Neural crest cell (in vitro differentiated cells): ENCODE results near the gene LRRC3C. TPM values are rescaled to one million over a fixed set of nuclear protein-coding genes. Genes with fewer than 3 reads are reported as not detected.

ENCODE experiments used
- DNase-seq: peaks from one replicate; pipeline ENCODE4 v3.0.0; 2021; ENCODE audit warnings: low read depth, mixed read lengths, low spot score
- H3K27ac Mint-ChIP-seq: one replicate; pipeline ENCODE4 v1.8.0; 2021; ENCODE audit warnings: mild to moderate bottlenecking, mixed read lengths; ENCODE audit not compliant: unreplicated experiment
- H3K27me3 Mint-ChIP-seq: 2 replicates; pipeline ENCODE4 v1.8.0; 2021; ENCODE audit warnings: low read depth, mild to moderate bottlenecking, mixed read lengths
- H3K36me3 Mint-ChIP-seq: 2 replicates; pipeline ENCODE4 v1.8.0; 2021; ENCODE audit warnings: low read depth, mild to moderate bottlenecking, mixed read lengths
- H3K4me1 Mint-ChIP-seq: 2 replicates; pipeline ENCODE4 v1.8.0; 2021; ENCODE audit warnings: mixed read lengths
- H3K4me3 Mint-ChIP-seq: one replicate; pipeline ENCODE4 v1.8.0; 2021; ENCODE audit warnings: mild to moderate bottlenecking, mixed read lengths
- H3K9me3 Mint-ChIP-seq: 2 replicates; pipeline ENCODE4 v1.8.0; 2021; ENCODE audit warnings: mixed read lengths
- total RNA-seq: library from RNA; stranded (reverse); gene quantifications from 2 replicates; pipeline ENCODE4 v1.2.1, GENCODE V29; 2021
- TF ChIP-seq, protein P1 (sequence below): fragments of 200-600 bp; sonication (generic); conservative IDR thresholded peaks from 2 replicates; pipeline ENCODE4 v1.5.0; 2021; ENCODE audit warnings: antibody characterized with exemption, mild to moderate bottlenecking

The LRRC3C gene
- total RNA-seq, 1 donor from 2014 or later: not detected

DNA sequence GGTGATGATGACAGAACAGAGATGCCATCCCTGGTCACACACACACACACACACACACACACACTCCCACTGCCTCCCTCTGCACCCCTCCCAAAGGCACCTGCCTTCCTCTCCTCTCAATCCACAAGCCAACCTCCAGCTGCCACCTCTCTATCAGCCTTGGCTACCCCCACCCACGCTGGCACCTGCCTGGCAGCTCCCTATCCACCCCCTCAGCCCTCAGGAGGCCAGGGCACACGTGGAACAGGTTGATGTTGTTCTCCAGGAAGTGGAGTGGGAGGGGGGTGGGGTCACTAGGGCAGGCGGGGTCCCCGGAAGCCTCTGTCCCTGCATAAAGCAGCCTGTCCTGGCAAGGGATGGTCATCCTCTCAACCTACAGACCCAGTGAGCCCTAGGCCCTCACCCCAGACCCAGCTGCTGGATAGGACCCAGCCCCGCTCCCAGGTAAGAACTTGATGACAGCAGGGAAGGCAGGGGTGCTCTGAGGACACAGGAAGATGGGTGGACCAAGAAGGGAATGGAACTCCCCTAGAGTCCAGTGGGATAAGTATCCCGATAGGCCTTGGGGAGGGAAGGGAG lies 35.2 kb downstream of the LRRC3C start, which contains the start of gene GSDMA:
Gene GSDMA, plus strand, starts transcription at position 363 of the 579 bp plus-strand sequence. CDS start 2,684 bp downstream, outside the sequence.
- Mint-ChIP-seq H3K4me3 (no peak within 1 kb of the TSS), H3K9me3 (no peaks in the 10 kb centered on the region), H3K4me1 (peaks cover 5% of the 10 kb centered on the region), H3K27ac (peak within 1 kb of the TSS; percentile 76), H3K36me3 (no peaks in the 10 kb centered on the region), H3K27me3 (peaks cover 36% of the 10 kb centered on the region)
- no peak for DNase-seq
- TF ChIP-seq, protein P1, sequence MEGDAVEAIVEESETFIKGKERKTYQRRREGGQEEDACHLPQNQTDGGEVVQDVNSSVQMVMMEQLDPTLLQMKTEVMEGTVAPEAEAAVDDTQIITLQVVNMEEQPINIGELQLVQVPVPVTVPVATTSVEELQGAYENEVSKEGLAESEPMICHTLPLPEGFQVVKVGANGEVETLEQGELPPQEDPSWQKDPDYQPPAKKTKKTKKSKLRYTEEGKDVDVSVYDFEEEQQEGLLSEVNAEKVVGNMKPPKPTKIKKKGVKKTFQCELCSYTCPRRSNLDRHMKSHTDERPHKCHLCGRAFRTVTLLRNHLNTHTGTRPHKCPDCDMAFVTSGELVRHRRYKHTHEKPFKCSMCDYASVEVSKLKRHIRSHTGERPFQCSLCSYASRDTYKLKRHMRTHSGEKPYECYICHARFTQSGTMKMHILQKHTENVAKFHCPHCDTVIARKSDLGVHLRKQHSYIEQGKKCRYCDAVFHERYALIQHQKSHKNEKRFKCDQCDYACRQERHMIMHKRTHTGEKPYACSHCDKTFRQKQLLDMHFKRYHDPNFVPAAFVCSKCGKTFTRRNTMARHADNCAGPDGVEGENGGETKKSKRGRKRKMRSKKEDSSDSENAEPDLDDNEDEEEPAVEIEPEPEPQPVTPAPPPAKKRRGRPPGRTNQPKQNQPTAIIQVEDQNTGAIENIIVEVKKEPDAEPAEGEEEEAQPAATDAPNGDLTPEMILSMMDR: no peak

DNA sequence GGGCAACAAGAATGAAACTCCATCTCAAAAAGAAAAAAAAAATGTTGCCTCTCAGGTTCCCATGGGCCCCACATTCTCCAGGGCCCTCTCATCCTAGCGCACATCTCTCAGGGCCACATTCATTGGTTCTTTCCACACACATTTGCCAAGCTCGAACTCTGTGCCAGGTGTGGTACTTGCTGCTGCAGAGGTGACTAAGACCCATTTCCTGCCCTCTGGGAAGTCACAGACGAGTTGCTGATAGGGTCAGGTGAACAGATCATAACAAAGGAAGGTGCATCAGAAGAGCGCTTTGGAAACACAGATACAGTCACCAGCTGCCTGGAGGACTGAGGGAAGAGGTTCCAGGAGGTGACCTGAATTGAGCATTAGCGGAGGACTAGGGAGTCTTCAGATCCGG lies 36.3 kb downstream of the LRRC3C start:
- H3K4me1 Mint-ChIP-seq: peaks cover 4% of the 10 kb centered on the region
- DNase-seq: no peak
- peaks cover 41% of the 10 kb centered on the region for H3K27me3 Mint-ChIP-seq
- TF ChIP-seq, protein P1: no peak
- H3K36me3 Mint-ChIP-seq: no peaks in the 10 kb centered on the region
- H3K4me3 Mint-ChIP-seq: no peak overlapping the region
- peak overlapping the region; percentile 76 for H3K27ac Mint-ChIP-seq
- H3K9me3 Mint-ChIP-seq: no peaks in the 10 kb centered on the region

DNA sequence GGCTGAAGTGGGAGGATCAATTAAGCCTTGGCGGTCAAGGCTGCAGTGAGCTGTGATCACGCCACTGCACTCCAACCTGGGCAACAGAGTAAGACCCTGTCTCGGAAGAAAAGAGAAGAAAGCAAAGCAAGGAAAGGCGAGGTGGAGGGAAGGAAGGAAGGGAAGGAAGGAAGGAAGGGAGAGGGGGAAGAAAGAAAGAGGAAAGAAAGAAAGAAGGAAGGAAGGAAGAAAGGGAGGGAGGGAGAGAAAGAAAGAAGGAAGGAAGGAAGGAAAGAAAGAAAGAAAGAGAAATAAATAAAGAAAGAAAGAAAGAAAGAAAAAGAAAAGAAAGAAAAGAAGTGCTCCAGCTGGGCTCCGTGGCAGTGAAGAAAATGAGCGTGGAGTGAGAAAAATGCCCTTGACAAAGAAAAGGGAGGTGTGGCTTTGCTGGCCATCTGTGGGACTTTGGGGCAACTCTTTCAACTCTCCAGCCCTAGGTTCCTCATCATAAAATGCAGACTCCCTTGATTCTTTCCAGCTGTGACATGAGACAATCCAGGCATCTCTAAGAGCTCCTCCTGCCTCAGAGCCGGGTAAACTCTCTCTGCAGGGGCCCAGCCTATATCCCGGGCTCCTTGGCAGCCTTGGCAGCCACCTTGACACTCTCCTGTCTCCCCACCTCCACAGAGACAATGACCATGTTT lies 37.6 kb downstream of the LRRC3C start:
- Mint-ChIP-seq H3K4me3 (no peak overlapping the region), H3K27ac (no peak overlapping the region), H3K27me3 (peaks cover 54% of the 10 kb centered on the region), H3K4me1 (no peaks in the 10 kb centered on the region), H3K9me3 (no peaks in the 10 kb centered on the region), H3K36me3 (no peaks in the 10 kb centered on the region)
- DNase-seq: no peak
- TF ChIP-seq, protein P1: no peak

DNA sequence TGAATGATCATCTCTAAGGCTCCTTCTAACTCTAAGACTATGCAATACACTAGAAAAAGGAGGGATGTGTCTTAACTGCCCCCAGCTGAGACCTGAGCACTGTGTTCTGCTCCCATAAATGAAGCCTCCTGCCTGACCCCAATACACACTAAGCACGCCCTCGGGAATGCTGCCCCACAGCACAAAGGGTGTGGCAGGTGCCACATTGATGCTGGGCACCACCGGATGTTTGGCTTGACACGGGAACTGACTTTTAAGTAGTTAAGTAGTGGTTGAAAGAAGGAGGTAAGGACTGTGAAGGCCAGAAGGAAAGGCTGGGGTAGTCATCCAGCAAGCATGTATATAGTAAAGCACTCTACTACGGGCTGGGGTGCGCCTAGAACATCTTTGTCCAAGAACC lies 39.2 kb downstream of the LRRC3C start:
- Mint-ChIP-seq H3K9me3 (no peaks in the 10 kb centered on the region), H3K4me1 (no peaks in the 10 kb centered on the region), H3K4me3 (no peak overlapping the region), H3K27ac (no peak overlapping the region), H3K27me3 (peaks cover 69% of the 10 kb centered on the region), H3K36me3 (no peaks in the 10 kb centered on the region)
- TF ChIP-seq, protein P1: no peak
- no peak for DNase-seq

DNA sequence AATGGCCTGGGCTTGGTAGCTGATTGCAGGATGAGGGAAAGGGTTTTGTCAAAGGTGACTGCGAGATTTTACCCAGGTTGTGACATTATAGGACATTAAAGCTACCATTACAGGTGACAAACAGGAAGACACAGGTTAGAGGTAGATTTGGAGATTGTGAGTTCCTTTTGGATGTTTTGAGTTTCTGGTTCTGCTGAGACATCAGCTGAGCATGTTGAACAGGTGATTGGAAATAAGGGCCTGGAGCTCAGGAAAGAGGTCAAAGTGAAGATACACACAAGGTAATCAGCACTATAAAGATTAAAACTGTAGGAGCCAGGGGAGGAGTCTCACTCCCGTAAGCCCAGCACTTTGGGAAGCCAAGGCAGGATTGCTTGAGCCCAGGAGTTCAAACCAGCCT lies 41.2 kb downstream of the LRRC3C start:
- H3K27ac Mint-ChIP-seq: no peak overlapping the region
- H3K4me3 Mint-ChIP-seq: no peak overlapping the region
- DNase-seq: no peak
- H3K36me3 Mint-ChIP-seq: no peaks in the 10 kb centered on the region
- peaks cover 83% of the 10 kb centered on the region for H3K27me3 Mint-ChIP-seq
- no peaks in the 10 kb centered on the region for H3K9me3 Mint-ChIP-seq
- H3K4me1 Mint-ChIP-seq: no peaks in the 10 kb centered on the region
- TF ChIP-seq, protein P1: no peak
